RPMI7951 (cell line): ENCODE measurements around the gene ERBB2. TPM values are rescaled to one million over a fixed set of nuclear protein-coding genes. Genes with fewer than 3 reads are reported as not detected.
"Not testable (repeated sequence)": the region's sequence is repeated elsewhere in the genome, so short reads cannot be mapped to it uniquely, and the experiment has no call there.

Experiments used
- DNase-seq: peaks from one replicate; pipeline ENCODE4 v3.0.0-alpha.2; 2012; ENCODE audit warnings: low read depth
- total RNA-seq: library from RNA; depleted of rRNA; stranded (reverse); fragments of >200 nt; shearing (Covaris generic); gene quantifications from 2 replicates; pipeline ENCODE4 v1.2.3, GENCODE V29; 2014

ERBB2 gene
- total RNA-seq, 1 experiment from 2014 or later, result 11.5 TPM

DNA sequence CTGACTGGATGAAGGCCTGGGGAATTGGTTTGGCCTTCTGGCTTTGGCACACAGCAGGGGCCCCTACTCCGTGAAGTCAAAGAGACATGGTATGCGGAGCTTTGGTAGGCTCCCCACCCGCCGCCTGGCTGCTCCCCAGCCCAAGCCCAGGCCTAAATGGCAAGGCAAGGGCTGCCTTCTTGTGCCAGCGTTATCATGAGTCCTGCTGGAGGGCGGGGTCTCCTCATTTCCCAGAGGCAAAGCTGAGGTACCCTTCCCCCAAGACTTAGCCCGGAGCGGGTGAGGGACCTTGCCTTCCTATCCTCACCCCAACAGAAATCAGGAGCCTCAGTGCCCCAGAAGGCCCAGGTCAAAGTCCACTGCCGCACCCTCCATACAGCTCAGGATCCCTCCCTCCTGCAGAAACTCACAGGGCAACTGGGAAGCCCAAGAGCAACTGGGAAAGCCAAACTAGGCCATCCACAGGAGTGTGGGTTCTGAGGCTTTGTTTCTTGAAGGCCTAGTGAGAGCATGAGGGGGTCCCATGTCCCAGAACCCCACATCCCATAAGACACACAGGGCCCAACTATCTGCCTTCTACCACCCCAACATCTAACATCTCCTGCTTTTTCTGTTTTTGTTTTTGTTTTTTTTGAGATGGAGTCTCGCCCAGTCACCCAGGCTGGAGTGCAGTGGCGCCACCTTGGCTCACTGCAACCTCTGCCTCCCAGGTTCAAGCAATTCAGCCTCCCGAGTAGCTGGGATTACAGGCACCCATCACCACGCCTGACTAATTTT is 21.3 kb upstream of the ERBB2 start:
- no peak for DNase-seq

DNA sequence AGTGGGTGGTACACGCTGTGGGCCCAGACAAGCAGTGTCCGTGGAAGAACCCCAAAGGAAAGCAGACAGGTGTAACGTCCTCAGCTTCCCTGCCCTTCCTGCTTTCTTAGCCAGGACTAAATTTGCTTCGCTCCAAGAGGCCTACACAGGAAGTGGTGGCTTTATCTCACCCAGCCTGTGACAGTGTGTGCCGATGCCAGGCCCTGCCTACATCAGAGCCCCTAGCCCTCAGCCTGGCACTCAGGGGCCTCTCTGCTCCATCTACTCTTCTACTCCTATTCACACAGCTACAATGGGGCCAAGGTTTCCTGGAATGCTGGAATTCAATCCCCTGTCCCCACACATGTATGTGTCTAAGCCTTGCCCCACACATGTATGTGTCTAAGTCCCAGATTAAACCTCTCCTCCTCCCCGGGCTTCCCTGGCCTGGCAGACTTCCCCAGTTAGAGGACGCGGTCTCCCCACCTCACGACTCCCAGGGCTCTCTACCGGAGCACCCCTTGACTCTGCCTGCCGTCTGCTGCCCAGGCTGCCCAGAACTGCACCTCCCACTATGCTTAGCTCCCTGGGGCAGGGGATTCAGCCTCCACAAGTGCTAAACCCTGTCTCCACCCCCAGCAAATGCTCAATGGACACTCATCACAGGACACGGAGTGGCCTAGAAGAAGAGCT is 20.2 kb upstream of the ERBB2 start:
- DNase-seq, result no peak

DNA sequence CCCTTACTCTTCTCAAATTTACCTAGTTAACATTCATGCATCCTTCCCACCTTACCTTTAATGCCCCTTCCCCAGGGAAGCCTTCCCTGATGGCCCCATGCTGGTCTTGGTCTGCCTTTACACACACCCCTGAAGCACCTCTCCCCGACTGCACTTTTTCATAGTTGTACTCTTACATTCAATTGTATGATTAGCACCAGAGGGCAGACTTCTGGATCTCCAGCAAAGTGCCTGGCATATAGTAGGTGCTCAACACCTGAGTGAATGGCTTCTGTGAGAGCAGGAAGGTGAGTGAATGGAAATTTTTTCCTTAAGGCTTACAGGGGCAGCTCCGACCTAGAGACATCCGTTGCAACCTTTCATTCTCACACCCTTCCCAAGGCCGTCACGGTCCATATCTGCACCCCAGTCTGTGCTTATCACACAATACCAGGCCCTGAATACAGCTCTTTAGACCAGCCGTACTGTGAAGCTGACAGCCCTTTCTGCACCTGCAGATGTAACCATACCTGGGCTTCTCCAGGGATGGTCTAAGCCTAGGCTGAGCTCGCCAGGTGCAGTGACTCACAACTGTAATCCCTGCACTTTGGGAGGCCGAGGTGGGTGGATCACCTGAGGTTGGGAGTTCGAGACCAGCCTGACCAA is 16.4 kb upstream of the ERBB2 start:
- DNase-seq, result no peak

GRCh38 chr17:39684369-39685192 is 15.3 kb upstream of the ERBB2 start:
- no peak for DNase-seq

DNA sequence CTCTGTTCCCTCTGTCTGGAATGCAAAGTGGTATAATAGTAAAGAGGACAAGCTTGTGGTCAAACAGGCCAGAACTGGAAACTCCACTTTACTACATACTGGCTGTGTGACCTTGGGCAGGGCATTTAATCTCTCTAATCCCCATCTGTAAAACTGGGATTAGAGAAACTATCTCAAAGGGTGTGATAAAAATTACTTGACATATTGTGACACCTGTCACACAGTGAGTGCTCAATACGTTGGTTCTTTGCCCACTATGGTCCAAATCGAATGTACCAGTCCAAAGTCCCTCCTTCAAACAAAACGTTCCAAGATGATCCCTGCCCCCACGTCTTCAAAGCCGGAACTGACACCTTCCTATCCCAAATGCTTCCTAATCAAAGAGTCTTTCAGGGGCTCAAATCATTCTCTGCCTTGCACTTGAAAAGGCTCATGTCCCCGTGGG is 12.7 kb upstream of the ERBB2 start:
- DNase-seq, result no peak

- peak; percentile 90 for DNase-seq
Observed at GRCh38 chr17:39687546-39688474, 12.1 kb upstream of the ERBB2 start, which contains the start of gene PGAP3. TSS of gene PGAP3 (minus strand) at chr17:39688057. CDS start at chr17:39688014, 43 bp downstream.

DNA sequence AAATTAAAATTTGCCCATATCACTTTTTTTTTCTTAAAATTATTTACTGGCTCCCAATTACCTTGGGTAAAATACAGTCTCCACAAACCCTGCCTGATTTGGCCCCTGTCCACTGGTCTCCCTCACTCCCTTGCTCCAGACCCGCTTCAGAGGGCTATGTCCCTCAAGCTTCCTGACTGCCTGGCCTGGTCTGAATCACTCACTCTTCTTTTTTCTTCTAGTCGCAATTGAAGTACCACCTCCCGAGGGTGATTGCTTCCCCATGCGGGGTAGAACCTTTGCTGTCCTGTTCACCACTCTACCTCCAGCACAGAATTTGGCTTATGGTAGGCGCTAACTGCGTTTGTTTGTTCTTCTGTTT is 11.4 kb upstream of the ERBB2 start:
- no peak for DNase-seq

- DNase-seq, result no peak
Observed at GRCh38 chr17:39688945-39689344, 10.9 kb upstream of the ERBB2 start.

DNA sequence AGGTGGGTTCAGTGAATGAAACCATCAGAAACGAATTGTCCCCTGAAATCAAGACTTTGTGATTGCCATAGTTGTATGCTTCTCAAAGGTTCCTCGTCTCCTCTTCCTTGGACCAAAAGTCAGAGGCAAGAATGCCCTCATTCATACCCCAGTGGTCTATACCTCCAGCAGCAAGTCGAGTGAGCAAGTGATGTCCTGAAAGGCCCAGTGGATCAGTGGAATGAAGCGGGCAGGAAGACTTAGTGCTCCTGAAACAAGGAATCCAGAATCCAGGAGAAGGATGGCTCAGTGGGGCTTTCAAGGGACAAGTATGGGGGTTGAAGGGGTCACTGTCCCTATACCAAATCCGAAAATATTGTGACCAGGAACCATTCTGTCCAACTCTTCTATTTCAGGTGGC is 5.3 kb upstream of the ERBB2 start:
- no peak for DNase-seq

- no peak for DNase-seq
Observed at GRCh38 chr17:39695089-39695474, 4.8 kb upstream of the ERBB2 start.

- no peak for DNase-seq
Observed at GRCh38 chr17:39696731-39697130, 3.1 kb upstream of the ERBB2 start.

- DNase-seq, result no peak
Observed at GRCh38 chr17:39697961-39698360, 1.9 kb upstream of the ERBB2 start.

- not testable (repeated sequence) for DNase-seq
Observed at GRCh38 chr17:39699157-39699817, 577 bp upstream of the ERBB2 start.

GRCh38 chr17:39700148-39700987 is 504 bp downstream of the ERBB2 start:
- no peak for DNase-seq

DNA sequence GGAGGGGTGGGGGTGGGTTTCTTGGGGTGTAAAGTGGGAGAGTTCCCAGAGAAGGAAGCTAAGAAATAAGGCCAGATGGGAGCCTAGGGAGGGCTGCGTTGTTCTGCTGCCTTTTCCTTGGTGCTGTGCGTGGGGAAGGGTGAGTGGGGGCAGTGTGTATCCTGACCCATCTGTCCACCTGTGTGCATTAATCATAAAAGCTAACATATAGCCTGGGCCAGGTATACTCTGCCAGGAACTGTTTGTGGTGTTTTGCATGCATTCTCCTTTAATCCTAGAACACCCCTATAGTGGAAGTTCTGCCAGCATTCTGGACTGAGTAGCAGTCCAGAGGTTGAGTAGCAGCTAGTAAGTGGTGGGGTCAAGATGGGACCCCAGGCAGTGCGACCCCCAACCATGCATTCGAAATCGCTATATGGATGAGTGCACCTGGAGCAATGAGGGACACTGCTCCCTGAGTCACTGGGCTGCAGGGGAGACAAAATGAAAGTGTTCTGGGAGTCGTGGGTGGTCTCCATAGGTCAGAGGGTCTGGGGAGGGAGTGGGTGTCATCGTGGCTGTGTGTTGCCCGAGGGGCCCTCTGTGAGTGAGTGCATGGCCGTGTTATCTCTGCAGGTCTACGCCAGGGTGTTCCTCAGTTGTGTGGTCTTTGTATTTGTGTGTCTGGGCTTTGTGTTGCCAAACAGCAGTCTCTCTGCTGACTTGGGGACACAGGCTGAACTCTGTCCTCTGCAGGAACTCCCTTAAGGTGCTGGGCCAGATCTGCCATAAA is 1.3 kb downstream of the ERBB2 start:
- no peak for DNase-seq

DNA sequence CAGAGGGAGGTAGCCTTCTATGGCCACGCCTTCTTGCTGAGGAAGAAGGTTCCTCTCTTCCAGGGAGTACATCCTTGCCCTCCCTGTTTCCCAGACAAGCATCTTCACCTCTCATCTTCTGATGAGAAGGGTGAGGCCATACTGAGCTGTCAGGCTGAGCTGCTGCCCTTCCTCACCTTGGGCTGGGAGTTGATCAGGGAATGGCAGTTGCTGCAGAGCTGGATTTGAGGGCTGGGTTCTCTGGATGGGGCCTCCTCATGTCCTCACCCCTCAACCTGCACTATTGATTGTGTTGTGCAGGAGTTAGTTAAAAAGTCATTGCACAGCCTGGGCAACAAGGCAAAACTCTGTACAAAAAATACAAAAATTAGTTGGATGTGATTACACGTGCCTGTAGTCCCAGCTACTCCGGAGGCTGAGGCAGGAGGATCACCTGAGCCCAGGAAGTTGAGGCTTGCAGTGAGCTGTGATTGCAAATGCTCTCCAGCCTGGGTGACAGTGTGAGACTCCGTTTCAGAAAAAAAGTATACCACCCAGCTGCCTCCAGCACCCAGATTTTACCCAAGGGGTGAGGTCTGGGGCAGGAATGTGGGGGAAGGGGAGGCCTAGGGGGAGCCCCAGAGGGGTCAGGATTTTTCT is 2.0 kb downstream of the ERBB2 start:
- DNase-seq, result no peak

DNA sequence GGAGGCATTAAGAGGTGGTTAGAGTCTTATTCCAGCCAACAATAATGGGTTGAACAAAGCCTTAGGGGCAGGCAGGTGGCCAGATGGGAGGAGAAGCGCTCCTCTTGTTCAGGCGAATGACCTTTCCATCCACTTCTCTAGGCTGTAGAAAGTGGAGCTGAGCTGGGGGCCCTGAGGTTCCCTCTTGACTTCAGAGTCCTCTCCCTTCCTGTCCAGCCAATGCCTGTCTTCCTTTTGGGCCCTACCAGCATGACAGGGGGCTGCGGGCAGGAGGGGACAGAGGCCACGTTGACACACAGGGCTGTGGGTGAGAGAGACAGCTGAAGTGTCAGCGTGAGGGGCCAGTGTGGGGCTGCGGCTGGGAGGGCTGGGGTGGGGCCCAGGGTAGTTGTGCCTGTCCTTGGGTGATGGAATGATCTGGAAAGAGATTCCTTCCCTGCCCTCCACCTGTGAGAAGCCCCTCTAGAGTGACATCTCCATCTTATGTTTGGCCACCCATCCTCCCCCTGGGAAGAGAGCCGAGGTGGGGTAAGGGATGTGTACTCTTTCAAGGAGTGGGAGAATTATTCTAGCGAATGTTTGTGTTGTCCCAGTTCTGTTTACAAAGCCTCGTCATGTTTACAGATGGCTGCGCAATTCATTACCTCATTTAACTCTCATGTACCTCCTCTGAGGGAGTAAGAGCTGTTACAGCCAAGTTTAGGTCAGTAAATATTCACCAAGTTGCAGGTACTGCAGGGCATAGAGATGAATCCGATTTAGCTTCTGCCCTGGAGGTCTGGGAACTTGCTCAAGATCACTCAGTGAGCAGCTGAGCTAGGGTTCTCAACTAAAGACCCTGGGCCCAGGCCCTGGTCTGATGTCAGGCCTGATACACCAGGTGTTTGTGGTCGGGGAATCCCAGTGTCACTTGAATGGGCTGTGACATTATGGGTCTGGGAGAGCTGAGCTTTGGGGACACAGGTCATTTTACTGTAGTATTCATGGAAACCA is 3.3 kb downstream of the ERBB2 start:
- DNase-seq, result no peak
